Chondrocyte (in vitro differentiated cells): Measurements from ENCODE around the gene MYO15B. TPM values are rescaled to one million over a fixed set of nuclear protein-coding genes. Genes with fewer than 3 reads are reported as not detected.

Experiments
- DNase-seq: peaks from one replicate; pipeline ENCODE4 v3.0.0; 2021; ENCODE audit warnings: mixed read lengths, low spot score
- H3K27ac Mint-ChIP-seq: one replicate; pipeline ENCODE4 v1.8.0; 2021; ENCODE audit warnings: mild to moderate bottlenecking, moderate library complexity, mixed read lengths; ENCODE audit not compliant: unreplicated experiment
- H3K27me3 Mint-ChIP-seq: 2 replicates; pipeline ENCODE4 v1.8.0; 2021; ENCODE audit warnings: low read depth, mixed read lengths
- H3K36me3 Mint-ChIP-seq: 2 replicates; pipeline ENCODE4 v1.8.0; 2021; ENCODE audit warnings: low read depth, mixed read lengths
- H3K4me1 Mint-ChIP-seq: 2 replicates; pipeline ENCODE4 v1.8.0; 2021; ENCODE audit warnings: low read depth, mild to moderate bottlenecking, mixed read lengths
- H3K4me3 Mint-ChIP-seq: one replicate; pipeline ENCODE4 v1.8.0; 2021; ENCODE audit warnings: mild to moderate bottlenecking, moderate library complexity, mixed read lengths; ENCODE audit not compliant: unreplicated experiment
- H3K9me3 Mint-ChIP-seq: 2 replicates; pipeline ENCODE4 v1.8.0; 2021; ENCODE audit warnings: low read depth, mixed read lengths
- CTCF ChIP-seq: fragments of 200-600 bp; sonication (generic); IDR thresholded peaks from 2 replicates; pipeline ENCODE4 v1.5.0; 2021; ENCODE audit warnings: antibody characterized with exemption, mild to moderate bottlenecking, moderate library complexity
- total RNA-seq: library from RNA; stranded (reverse); gene quantifications from 3 replicates; pipeline ENCODE4 v1.2.1, GENCODE V29; 2021

The MYO15B gene
- total RNA-seq, 1 donor from 2014 or later: 16.0 TPM

DNA sequence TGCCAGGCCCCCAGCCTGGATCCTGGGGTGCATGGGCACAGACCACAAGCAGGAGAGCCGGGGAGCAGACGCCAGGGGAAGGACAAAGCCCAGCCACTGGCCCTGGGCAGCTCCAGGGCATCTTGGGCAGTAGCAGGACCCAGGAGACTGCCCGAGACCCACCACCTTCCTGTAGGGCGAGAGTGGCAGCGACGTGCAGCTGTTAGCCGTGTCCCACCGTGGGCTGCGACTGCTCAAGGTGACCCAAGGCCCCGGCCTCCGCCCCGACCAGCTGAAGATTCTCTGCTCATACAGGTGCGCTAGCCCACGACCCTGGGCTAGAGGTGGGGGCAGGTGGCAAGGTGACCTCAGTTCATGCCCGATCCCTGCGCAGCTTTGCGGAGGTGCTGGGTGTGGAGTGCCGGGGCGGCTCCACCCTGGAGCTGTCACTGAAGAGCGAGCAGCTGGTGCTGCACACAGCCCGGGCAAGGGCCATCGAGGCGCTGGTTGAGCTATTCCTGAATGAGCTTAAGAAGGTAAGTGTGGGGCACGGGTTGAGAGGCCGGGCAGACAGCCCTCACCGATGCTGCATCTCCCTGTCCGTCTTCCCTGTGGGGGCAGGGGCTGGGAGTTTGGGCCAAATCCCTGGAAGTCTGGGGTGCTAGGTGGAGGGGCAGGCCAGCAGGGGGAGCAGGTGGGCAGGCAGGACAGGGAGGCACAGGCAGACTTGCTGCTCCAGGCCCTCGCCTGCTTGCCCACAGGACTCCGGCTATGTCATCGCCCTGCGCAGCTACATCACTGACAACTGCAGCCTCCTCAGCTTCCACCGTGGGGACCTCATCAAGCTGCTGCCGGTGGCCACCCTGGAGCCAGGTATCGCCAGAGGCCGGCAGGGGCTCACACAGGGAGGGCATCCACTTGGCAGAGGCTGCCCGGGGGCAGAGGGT lies 32.2 kb downstream of the MYO15B start:
- Mint-ChIP-seq H3K27ac (no peak overlapping the region), H3K27me3 (no peaks in the 10 kb centered on the region), H3K36me3 (no peaks in the 10 kb centered on the region), H3K4me1 (peaks cover 2% of the 10 kb centered on the region), H3K9me3 (no peaks in the 10 kb centered on the region), H3K4me3 (no peak overlapping the region)
- DNase-seq: no peak
- peak; percentile 78 for TF ChIP-seq CTCF

DNA sequence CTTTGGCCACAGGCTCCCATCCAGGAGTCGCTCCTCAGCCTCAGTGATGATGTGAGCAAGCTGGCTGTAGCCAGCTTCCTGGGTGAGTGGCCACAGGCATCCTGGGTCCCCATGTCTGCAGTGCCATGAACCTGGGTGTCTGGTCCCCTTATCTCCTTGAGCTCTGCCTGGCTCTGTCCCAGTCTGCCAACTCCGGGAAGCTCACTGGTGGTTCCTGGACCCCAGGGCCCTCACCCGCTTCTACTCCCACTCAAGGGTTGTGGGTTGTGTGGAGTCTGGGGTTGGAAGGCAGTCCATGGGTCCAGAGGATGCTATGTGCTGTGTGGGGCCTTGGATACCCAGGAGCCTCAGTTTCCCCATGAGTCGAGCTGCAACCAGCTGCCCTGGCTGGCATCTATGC lies 33.9 kb downstream of the MYO15B start:
- Mint-ChIP-seq H3K4me1 (peaks cover 2% of the 10 kb centered on the region), H3K27ac (no peak overlapping the region)
- no peak for TF ChIP-seq CTCF

DNA sequence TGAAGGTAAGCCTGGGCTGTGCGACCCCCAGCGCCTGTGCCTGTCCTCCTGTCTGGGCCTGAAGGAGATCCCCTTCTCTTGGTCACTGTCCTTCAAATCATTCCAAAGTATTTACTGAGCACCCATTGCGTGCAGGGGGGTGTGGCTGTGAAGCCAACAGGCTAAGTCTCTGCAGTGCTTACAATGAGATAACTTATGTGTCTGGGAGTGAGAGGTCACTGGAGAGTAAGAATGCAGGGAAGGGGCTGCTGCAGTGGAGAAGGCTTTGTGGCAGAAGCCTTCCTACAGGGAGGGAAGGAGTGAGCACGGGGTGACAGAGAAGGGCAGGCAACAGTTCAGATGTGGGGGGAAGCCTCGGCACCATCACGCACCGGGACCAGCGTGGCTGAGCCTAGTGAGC lies 34.5 kb downstream of the MYO15B start:
- Mint-ChIP-seq H3K36me3 (no peaks in the 10 kb centered on the region), H3K9me3 (no peaks in the 10 kb centered on the region), H3K4me1 (peaks cover 2% of the 10 kb centered on the region), H3K27ac (no peak overlapping the region), H3K27me3 (no peaks in the 10 kb centered on the region), H3K4me3 (no peak overlapping the region)
- DNase-seq: no peak
- TF ChIP-seq CTCF: no peak

More for the DNA sequence above, 33.9 kb downstream of the MYO15B start:
- H3K9me3 Mint-ChIP-seq: no peaks in the 10 kb centered on the region
- H3K4me3 Mint-ChIP-seq: no peak overlapping the region
- no peak for DNase-seq
- H3K36me3 Mint-ChIP-seq: no peaks in the 10 kb centered on the region
- no peaks in the 10 kb centered on the region for H3K27me3 Mint-ChIP-seq

DNA sequence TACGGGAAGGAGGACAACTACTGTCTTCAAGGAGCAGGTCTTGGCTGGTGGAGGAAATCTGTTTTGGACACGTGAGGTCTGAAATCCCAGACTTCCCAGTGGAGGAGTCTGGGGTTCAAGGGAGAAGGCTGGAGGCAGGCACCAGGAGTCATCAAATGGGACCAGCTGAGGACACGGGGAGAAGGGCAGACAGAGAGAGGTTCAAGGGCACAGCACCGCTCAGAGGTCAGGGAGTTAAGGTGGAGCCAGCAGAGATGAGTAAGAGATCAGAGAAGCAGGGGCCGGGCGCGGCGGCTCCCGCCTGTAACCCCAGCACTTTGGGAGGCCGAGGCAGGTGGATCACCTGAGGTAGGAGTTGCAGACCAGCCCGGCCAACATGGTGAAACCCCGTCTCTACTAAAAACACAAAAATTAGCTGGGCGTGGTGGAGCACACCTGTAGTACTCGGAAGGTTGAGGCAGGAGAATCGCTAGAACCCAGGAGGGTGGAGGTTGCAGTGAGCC lies 35.2 kb downstream of the MYO15B start:
- TF ChIP-seq CTCF: no peak
- Mint-ChIP-seq H3K27ac (no peak overlapping the region), H3K4me1 (peaks cover 2% of the 10 kb centered on the region), H3K9me3 (no peaks in the 10 kb centered on the region), H3K27me3 (no peaks in the 10 kb centered on the region), H3K4me3 (no peak overlapping the region), H3K36me3 (no peaks in the 10 kb centered on the region)
- no peak for DNase-seq

DNA sequence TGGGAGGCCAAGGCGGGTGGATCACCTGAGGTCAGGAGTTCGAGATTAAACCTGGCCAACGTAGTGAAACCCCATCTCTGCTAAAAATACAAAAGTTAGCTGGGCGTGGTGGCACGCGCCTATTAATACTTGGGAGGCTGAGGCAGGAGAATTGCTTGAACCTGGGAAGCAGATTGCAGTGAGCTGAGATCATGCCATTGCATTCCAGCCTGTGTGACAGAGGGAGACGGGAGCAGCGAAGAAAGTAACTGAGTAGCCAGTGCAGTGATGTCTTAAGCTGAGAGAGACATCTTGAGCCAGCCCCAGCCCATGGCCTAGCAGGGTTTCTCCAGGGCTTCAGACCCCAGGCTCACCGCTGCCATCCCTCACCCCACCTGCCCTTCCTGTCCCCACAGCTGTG lies 35.8 kb downstream of the MYO15B start:
- H3K4me3 Mint-ChIP-seq: no peak overlapping the region
- DNase-seq: no peak
- H3K9me3 Mint-ChIP-seq: no peaks in the 10 kb centered on the region
- H3K36me3 Mint-ChIP-seq: no peaks in the 10 kb centered on the region
- peaks cover 2% of the 10 kb centered on the region for H3K4me1 Mint-ChIP-seq
- no peak for TF ChIP-seq CTCF
- H3K27me3 Mint-ChIP-seq: no peaks in the 10 kb centered on the region
- no peak overlapping the region for H3K27ac Mint-ChIP-seq
